NCI-H226 (cell line): ENCODE measurements around the gene PDE5A.
"Not testable (repeated sequence)": the region's sequence is repeated elsewhere in the genome, so short reads cannot be mapped to it uniquely, and the experiment has no call there.

ENCODE experiments used
- DNase-seq: peaks from one replicate; pipeline ENCODE4 v3.0.0-alpha.2; 2015

Gene PDE5A

DNA sequence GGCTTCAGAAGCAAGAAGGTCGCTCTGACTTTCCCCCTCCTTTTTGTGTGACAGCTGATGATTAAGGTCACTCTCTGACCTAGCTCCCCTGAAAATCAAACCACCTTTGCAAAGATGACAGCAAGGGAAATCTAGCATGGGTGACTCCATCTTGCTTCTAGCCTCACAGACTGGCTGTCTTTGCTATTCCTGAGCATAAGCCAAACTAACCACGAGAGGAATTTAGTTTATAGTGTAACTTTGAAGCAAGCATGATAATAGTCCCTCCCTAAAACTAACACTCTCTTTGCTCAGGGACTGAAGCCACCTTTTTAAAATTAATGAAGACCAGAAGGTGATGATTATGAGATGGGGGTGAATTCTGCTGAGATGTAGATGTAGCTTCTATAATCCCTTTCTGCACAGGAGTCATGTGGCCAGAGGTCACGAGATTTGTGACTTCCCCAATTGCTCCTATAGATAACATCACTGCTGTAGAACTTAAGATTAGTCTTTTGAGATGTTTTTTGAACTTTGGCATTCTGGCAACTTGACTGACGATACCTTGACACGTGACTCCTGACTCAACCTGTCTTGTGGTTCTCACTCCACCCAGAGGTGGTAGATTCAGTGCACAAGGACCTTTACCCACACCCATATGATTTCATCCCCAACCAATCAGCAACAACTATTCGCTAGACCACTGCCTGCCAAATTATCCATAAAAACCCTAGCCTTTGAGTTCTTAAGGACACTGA is 14.9 kb upstream of the PDE5A start:
- no peak for DNase-seq

DNA sequence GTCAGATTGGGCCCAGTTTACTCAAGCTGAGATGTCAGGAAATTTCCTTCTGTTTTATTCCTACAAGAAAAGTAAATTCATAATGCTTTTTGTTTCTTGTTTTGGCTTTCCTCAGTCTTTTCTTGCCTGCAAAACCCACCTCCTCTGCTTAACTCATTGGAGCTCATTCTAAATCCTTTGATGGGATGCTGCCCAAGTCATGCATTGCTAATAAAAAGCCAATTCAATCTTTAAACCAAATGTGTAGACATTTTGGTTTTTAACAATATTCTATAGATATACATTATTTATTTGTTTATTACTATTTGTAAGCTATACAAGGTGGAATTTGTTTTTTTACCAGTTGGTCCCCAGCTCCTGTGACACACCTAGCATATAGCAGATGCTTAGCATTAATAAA is 13.2 kb upstream of the PDE5A start:
- no peak for DNase-seq

DNA sequence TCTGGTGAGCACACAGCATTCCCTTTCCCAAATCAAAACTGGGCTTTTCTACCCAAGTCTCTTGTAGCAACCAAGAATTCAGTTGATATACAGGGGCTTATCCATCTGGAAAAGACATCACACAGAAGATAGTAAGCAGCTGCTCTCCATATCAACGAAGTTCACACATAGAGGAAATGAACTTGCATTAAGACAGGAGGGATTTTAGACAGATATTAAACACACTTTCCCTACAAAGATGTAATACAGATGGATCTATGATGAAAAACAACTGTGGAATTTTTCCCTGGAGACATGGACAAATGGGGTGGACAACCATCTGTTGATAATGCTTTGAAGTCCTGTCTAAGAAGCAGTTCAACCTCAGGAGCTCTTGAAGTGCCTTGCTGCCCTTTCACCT is 9.8 kb upstream of the PDE5A start:
- no peak for DNase-seq

DNA sequence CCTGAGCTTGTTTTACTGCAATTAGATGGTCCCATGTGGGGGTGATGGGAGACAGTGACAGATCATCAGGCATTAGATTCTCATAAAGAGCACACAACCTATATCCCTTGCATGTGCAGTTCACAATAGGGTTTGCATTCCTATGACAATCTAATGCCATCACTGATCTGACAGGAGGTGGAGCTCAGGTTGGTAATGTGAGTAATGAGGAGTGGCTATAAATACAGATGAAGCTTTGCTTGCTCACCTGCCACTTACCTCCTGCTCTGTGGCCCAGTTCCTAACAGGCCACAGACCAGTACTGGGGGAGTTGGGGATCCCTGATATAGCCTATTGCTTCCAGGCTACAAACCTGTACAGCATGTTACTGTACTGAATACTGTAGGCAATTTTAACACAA is 8.2 kb upstream of the PDE5A start:
- DNase-seq: not testable (repeated sequence)

DNA sequence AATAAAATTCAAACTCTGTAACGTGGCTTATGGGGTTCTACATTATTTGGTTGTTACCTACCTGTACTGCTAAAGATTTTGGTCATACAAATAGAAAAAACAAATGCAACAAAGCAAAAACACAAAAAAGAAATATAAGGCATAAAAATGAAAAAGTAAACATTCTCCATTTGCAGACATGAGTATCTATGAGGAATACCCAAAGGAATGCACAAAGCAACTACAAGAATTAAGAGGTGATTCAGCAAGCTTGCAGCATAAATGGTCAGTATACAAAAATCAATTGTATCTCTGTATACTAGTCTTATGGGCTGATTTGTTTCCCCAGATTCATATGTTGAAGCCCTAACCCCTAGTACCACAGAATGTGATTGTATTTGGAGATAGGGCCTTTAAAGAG is 3.6 kb upstream of the PDE5A start:
- DNase-seq: peak; percentile 28

DNA sequence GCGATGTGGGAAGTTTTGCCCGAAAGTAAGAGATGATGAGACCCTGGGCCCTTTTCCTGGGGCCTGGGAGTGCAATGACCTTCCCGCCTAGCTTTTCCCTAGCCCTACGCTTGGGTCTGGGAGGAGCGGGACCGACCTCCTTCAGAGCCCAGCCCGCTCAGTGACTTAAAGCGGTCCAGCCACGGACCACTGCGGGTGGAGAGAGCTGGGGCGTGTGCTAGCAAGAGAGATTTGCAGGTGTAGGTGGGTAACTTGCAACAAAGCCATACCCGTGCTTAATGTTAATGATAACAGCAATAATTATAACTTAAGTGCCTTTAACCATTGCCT is 503 bp upstream of the PDE5A start:
- no peak for DNase-seq

DNA sequence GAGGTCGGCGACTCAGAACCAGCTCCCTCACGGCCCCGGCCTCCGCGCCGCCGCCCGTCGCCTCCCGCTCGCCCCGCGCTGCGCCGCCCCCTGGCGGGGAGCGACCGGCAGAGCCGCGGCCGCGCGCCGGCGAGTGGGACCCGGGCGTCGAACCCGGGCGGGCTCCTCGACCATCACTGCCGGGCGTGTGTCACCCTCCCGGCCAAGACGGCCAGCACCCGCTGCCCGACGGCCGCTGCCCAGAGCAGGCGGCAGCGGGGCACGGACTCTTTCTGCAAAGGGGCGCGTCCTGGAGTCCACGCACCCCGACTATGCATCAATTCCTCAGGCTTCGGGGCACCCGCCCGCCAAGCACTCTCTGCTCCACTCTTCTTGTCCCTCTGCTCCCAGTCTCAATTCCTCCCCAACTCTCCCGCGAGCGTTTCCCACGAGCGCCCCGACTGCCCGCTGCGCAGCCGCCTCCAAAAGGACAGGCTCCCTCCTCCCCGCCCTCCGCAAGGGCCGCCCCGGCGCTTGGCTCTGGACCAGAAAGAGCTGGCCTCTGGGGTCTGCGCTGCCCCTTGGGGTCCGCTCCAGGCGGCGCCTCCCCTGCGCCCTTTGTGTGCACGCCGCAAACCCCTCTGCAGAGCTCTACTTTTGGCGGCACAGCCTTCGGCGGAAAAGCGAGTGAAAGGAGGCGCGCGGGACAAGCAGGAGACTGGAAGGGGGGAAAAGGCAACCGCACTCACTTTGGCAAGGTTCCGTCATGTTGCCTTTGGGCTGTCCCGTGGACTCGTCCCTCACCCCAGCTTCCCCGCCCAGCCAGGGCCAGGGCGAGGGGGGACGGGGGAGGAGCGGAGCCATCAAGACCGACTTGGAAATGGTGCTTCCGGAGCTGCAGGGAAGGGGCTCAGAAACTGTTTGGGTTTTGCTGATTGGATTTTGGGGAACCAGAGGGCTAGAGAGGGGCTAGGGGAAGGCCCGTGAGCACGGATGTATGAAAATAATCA is 1.0 kb downstream of the PDE5A start:
- peak; percentile 25 for DNase-seq

DNA sequence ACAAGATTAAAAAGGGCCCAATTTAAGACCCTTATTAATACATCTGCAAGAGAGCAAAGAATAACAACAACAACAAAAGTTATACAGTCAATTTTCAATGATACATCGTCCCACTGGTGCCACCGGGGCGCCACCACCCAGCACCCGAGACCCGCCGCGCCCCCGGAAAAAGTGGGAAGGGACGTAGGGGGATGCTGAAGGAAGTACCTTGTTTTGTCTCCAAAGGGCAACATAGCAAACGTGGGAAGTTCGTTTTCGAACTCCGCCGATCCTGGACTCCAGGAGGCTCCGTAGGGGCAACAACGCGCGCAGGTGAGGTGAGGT is 1.7 kb downstream of the PDE5A start:
- no peak for DNase-seq

DNA sequence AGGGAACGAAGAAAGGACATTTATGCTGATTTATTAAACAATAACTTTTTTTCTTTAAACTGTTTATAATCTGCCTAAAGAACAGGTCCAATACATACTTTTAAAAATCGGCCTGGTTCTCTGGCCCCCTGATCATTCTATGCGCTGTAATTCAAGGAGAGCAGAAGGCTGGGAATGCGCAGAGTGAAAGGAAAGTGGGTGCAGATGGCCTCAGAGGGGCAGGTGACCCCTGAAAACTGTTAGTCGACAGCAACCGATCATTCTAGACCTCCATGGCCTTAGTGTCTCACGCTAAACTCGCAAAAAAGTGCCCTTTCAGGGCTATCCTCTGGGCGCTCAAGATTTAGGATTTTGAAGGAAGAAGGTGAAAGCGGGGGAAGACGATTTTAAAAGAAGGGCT is 2.2 kb downstream of the PDE5A start:
- DNase-seq: no peak

DNA sequence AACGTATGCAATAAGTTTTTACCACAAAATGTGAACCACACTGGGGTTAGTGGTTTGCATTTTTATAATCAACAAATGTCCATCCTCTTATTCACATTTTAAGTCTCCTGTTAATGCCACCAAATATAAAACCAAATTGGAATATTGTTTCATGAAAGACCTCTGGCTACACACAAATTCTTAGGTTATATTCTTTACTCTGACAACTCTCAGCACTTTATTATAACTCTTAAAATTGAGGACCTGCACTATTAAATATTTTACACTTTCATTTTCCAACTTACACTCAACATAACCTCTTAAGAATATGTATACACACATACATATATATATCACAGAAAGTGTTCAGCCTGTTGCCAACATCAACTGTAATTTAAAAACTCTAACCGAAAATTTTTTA is 2.8 kb downstream of the PDE5A start:
- DNase-seq: no peak

DNA sequence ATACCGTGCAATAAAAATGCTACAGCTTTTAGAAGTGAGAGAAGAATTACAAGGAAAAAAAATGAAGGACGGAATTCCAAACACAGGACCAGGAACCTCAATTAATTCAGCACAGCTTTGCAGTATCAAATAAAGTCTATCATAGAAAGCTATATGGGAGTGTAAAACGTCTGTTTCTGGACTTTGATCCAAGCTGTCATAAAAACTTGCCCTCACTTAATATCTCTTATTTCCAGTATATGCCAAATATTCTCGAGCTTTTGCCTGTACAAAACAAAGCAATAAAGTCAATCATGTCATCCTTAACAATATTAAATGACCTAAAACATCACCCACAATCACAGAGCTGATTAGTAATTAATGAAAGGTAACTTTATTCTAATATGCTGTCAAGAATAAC is 4.2 kb downstream of the PDE5A start:
- DNase-seq: no peak

DNA sequence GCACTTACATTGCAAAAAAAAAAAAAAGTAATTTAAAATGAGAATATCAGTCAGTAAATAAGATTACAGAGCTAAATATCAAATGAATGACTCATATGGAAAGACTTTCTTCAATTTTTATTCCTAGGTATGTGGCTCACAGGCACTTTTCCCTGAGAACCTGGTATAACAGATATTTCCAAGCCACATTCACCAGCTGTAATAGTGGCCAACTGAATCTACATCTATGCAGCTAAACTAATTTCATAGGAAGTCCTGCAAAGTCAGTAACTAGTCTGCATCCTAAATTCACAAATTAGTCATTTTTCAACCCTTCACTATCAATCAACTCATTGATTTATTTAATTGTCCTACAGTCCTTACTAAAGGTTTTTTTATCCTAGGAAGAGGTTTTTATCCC is 5.6 kb downstream of the PDE5A start:
- DNase-seq: peak; percentile 49

DNA sequence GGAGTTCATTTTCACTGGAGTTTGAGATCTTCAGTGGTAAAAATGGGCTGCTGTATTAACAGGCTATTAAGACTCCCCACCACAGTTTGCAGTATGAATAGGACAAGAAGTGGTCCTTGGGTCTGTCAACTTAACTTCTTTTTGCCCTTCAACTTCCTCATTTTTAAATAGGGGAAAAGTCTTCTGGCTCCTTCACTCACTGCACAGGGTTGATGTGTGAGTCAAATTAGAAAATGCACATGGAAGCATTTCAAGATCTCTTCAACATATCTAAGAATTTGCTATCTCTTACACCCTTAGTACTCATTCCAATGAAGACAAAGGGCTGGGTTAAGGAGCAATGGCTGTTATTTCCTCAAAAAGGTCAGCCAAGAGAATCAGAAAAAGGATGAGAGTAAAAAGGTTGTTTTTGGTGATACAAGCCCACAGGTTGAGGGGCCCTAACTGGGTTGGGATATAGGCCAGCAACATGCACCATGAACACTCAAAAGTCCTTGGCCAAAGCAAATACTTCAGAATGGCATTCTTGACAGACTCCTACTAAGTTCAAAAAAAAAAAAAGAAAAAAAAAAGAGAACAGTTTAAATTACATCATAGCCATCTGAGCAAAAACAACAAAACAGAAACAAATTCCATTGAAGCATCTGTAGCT is 13.4 kb downstream of the PDE5A start:
- peak; percentile 20 for DNase-seq

DNA sequence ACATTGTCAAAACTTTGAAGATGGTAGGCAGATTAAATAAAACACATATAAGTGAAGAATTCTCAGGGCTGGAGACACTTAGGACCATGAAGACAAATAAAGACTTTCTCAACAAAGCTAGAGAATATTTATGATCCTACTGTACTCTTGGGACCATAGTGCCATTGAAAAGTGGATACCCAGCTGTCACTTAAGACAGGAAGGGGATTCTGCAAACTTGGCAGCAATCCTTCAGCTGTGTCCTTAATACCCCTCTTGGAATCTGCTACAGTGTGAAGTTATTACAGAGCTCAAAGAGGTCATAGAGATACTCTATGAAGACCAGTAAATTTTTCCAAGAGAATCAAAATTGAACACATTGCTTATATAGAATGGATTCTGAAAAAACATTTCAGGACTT is 24.3 kb downstream of the PDE5A start:
- DNase-seq: no peak

DNA sequence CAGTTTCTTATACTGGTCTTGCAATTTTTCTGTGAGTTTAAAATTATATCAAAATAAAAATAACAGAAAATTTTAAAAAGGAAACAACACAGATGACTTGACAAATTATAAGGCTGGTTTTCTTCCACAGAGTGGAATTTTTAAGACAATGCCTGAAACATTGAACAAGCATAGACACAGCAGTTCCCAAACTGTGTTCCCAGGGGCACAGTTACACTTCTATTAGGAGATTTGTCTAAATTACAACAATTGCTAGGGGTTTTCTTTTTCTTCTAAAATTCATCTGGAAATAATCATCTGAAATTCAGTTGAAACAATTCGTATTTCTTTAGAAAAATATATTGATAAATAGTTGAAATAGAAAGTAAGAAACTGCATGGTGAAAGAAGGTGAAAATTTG is 26.2 kb downstream of the PDE5A start:
- no peak for DNase-seq

DNA sequence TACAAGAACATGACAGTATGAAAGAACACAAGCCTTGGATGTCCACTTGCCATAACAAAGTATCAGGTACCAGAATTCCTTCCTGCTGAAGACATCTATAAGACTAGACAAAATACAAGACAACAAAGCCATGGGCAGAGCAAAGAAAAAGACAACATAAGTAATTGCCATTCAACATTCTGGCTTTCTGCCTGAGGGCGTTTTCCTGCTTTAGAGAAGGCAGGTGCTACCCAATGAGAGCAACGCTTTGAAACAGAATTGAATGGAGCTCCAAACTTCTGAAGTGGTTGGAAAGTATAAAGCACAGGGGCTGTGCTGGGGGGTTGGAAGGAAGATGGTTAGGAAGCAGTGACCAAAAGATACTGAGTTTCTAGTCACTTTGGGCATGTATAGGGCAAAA is 30.1 kb downstream of the PDE5A start:
- no peak for DNase-seq

DNA sequence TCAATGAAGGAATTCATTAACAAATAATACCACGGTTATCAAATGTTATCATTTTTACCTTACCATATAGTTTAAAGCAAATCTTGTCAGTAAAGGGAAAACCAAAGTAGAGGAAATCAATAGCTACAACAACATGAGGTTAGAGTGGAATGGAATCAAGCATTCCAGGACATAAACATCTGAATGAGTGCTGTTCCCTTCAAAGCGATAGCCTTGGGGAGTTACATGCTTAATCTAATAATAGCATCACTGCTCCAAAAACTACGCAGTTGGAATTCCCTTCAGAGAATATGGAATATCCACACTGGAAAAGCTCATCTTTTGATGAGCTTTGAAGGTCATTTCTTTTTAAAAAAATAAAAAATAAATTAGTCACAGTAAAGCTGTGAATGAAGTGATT is 31.2 kb downstream of the PDE5A start:
- no peak for DNase-seq

DNA sequence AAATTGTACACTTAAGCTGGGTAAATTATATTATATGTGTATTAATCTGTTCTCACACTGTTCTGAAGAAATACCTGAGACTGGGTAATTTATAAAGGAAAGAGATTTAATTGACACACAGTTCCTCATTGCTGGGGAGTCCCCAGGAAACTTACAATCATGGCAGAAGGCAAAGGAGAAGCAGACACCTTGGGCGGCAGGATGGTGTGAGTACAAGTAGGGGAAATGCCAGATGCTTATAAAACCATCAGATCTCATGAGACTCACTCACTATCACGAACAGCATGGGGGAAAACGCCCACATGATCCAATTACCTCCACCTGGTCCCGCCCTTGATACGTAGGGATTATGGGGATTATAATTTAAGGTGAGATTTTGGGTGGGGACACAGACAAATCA is 34.9 kb downstream of the PDE5A start:
- no peak for DNase-seq

DNA sequence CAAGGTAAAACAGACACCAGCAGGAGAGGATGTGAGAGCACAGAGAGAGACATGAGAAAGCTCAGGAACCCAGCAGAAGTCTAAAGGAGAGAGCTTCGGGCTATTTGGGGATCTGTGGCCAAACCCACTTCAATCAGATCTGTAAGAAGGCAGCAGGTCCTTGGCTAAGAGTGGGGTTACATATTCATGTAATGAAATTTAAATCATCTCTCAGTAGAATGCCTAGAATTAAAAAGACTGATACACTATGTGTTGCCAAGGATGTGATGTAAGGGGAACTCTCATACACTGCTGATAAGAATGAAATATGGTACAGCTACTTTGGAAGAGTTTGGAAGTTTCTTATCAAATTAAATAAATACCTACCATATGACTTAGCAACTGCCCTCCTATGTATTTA is 35.8 kb downstream of the PDE5A start:
- DNase-seq: peak; percentile 87

DNA sequence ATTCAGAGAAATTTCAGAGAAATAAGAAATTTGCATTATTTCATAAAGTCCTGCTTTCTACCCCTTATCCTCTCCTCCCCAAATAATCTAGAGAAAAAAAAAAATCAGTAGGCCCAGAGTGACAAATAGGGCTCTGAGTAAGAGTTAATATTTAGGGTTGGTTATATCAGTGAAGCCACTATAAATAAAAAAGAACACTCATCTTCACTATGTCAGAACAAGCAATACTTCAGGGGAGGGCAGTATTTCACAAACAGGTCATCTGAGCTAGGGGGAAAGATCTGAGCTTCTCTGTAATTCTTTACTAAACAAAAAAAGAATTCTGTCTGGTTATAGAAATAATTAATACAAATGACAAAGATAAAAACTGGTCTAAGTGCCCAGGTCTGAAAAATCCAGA is 39.4 kb downstream of the PDE5A start:
- no peak for DNase-seq

DNA sequence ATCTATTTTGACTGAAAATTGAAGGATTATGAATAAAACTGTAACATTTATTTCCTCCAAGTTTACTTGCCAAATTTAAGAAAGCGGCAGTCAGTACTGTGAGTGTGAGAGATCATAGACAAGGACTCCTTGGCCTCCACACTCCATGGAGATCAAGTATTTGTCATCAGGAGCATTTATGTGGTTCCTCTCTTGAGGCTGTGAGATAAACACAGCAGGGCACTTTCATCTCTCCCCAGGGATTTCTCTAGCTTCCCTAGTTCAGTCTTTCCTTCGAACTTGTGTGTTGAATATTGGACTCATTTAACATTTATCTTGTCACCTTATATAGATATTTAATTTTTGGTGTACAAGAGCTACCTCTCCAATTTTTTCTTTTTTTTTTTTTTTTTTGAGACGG is 40.8 kb downstream of the PDE5A start:
- no peak for DNase-seq

DNA sequence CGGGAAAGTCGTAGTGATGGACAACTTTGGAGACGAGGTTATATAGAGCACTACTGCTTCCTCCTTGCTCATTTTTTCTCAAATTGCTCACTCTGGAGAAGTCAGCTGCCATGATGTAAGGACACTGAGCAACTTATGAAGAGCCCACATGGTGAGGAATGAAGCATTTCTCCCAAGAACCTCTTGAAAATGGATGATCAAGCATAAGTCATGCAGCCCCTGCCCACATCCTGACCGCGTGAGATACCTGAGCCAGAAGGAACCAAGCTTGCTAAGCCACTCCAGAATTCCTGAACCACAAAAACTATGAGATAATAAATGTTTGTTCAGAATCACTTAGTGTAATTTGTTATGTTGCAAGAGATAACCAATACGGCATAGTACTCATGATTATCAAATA is 42.8 kb downstream of the PDE5A start:
- peak; percentile 62 for DNase-seq

DNA sequence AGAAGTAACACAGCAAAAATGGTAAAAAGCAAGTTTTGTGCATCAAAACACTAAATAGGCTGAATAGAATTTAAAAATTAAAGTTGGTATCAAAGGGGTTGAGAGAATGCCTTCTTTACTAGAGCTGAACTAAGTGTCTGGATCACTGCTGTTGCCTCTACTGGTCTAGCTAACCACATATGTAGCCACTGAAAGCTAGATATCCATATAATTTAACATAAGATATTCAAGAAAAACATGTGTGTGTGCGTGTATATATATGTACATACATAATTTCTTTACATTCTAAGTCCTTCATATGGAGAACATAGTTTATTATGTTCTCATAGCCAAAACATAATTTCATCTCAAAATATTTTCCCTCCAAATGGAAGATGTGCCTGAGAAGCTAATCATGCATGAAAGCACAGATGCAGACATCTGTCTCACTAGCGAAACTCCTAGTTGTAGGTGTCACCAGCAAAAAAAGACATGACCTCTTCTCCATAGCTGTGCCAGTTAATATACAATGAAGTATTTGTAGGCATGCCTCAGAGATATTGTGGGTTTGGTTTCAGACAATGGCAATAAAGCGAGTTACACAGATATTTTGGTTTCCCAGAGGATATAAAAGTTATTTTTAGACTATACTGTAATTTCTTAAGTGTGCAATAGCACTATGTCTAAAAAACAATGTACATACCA is 47.3 kb downstream of the PDE5A start:
- DNase-seq: no peak

DNA sequence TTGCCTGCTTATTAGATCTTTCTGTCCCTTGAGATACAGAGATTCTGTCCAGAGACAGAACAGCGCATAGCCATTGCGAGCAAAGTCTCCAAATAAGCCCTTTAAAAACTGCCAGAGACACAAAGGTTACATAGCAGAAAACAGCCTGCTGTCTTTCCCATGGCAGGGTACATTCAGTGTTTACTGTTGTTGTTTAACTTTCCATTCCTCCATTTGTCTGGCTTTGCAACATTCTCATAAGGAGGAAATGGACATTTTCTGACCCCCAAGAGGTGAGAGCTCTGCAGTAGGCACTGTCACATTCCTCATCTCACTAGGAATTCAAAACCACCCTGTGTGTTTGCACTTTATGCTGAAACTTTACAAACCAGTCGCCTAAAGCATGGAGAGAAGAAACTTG is 48.3 kb downstream of the PDE5A start:
- DNase-seq: no peak
